Body of pancreas (tissue), 4 donors: ENCODE results near the gene FRMD5.

ENCODE experiments used
- POLR2A ChIP-seq, 3 donors: fragments of 450-650 bp; IDR thresholded peaks; one replicate each; pipeline ENCODE4 v1.6.1; 2016; ENCODE audit warnings: antibody characterized with exemption in 3 of 3, mild to moderate bottlenecking in 2 of 3
- TF ChIP-seq, protein P1 (sequence below), 7 experiments: fragments of 450-650 bp in 4 of 7; fragments of 200-600 bp in 3 of 7; sonication (generic) in 3 of 7; IDR thresholded peaks; one replicate each; pipeline ENCODE4 v1.5.1; 2016 to 2019; ENCODE audit warnings: antibody characterized with exemption in 7 of 7

GRCh38 chr15:43876872-43877271 lies 318.2 kb downstream of the FRMD5 start:
- TF ChIP-seq, protein P1, sequence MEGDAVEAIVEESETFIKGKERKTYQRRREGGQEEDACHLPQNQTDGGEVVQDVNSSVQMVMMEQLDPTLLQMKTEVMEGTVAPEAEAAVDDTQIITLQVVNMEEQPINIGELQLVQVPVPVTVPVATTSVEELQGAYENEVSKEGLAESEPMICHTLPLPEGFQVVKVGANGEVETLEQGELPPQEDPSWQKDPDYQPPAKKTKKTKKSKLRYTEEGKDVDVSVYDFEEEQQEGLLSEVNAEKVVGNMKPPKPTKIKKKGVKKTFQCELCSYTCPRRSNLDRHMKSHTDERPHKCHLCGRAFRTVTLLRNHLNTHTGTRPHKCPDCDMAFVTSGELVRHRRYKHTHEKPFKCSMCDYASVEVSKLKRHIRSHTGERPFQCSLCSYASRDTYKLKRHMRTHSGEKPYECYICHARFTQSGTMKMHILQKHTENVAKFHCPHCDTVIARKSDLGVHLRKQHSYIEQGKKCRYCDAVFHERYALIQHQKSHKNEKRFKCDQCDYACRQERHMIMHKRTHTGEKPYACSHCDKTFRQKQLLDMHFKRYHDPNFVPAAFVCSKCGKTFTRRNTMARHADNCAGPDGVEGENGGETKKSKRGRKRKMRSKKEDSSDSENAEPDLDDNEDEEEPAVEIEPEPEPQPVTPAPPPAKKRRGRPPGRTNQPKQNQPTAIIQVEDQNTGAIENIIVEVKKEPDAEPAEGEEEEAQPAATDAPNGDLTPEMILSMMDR (IDR thresholded peaks at IDR 0.05): no peak
- no peak for TF ChIP-seq POLR2A (IDR thresholded peaks at IDR 0.05)
